Neutrophil (primary cell): ENCODE results near the gene C6.

Experiments used
- H3K27ac ChIP-seq: fragments of 200-600 bp; sonication (generic); 2 replicates; pipeline ENCODE4 v1.5.1; 2016; ENCODE audit warnings: mild to moderate bottlenecking, moderate library complexity
- H3K27me3 ChIP-seq: fragments of 200-600 bp; sonication (generic); 2 replicates; pipeline ENCODE4 v1.6.0; 2016; ENCODE audit warnings: mild to moderate bottlenecking
- H3K36me3 ChIP-seq: fragments of 200-600 bp; sonication (generic); 2 replicates; pipeline ENCODE4 v1.5.1; 2017
- H3K4me1 ChIP-seq, 2 experiments: fragments of 200-600 bp in 1 of 2; sonication (generic) in 1 of 2; 1 replicate in 1 of 2; 2 replicates in 1 of 2; pipeline versions ENCODE4 v1.5.1 to v1.6.1; 2013 to 2016; ENCODE audit warnings: low read depth in 1 of 2, low read length in 1 of 2, mild to moderate bottlenecking in 1 of 2, moderate library complexity in 1 of 2; ENCODE audit not compliant: control insufficient read depth in 1 of 2, insufficient read depth in 1 of 2
- H3K4me3 ChIP-seq, 2 experiments: fragments of 200-600 bp in 1 of 2; sonication (generic) in 1 of 2; 1 replicate in 1 of 2; 2 replicates in 1 of 2; pipeline ENCODE4 v1.5.1; 2013 to 2016; ENCODE audit warnings: low read depth in 1 of 2, low read length in 1 of 2, mild to moderate bottlenecking in 1 of 2, moderate library complexity in 1 of 2
- H3K9me3 ChIP-seq: fragments of 200-600 bp; sonication (generic); 2 replicates; pipeline ENCODE4 v1.5.1; 2016
- TF ChIP-seq, protein P1 (sequence below): fragments of 200-600 bp; sonication (generic); IDR thresholded peaks from 2 replicates; pipeline ENCODE4 v1.5.1; 2016; ENCODE audit warnings: antibody characterized with exemption

The C6 gene

DNA sequence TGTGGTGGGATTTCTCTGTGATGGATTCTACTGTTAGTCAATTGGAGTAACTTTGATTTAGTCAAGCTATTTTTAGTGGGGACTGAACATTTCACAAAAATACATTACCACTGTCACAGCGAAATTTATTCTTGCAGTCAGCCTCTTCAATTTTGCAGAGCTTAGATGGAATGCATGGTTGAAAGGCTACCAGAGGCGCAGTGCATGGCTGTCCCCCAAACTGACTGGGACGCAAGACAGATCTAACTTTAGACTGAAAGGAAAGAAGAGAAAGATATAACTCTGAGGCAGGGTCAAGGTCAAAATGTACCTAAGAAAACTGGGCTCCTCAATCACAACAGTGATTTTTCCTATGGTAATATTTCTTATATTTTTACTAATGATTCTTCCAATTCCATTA lies 13.7 kb downstream of the C6 start:
- no peak overlapping the region for H3K4me3 ChIP-seq
- H3K9me3 ChIP-seq = no peaks in the 10 kb centered on the region
- TF ChIP-seq, protein P1, sequence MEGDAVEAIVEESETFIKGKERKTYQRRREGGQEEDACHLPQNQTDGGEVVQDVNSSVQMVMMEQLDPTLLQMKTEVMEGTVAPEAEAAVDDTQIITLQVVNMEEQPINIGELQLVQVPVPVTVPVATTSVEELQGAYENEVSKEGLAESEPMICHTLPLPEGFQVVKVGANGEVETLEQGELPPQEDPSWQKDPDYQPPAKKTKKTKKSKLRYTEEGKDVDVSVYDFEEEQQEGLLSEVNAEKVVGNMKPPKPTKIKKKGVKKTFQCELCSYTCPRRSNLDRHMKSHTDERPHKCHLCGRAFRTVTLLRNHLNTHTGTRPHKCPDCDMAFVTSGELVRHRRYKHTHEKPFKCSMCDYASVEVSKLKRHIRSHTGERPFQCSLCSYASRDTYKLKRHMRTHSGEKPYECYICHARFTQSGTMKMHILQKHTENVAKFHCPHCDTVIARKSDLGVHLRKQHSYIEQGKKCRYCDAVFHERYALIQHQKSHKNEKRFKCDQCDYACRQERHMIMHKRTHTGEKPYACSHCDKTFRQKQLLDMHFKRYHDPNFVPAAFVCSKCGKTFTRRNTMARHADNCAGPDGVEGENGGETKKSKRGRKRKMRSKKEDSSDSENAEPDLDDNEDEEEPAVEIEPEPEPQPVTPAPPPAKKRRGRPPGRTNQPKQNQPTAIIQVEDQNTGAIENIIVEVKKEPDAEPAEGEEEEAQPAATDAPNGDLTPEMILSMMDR = no peak
- no peak overlapping the region for H3K27ac ChIP-seq
- H3K27me3 ChIP-seq = no peaks in the 10 kb centered on the region
- no peaks in the 10 kb centered on the region for H3K4me1 ChIP-seq
- no peaks in the 10 kb centered on the region for H3K36me3 ChIP-seq

DNA sequence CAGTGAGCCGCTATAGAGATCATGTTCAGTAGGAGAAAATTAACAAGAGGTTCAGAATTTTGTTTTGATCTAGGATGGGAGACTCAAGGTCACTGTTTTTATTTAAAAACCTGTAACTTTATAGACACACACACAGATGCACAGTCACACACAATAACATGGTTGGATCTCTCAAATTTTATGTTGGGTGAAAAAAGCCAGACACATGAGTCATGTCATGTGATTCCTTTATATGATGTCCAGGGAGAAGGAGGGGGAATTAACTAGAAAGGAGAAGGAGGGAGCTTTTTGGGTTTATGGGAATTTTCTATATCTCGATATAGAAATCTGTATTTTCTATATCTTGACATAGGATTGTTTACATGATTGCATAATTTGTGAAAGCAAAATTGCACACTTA lies 17.1 kb downstream of the C6 start:
- Histone ChIP-seq H3K4me1 (no peaks in the 10 kb centered on the region), H3K36me3 (no peaks in the 10 kb centered on the region)

DNA sequence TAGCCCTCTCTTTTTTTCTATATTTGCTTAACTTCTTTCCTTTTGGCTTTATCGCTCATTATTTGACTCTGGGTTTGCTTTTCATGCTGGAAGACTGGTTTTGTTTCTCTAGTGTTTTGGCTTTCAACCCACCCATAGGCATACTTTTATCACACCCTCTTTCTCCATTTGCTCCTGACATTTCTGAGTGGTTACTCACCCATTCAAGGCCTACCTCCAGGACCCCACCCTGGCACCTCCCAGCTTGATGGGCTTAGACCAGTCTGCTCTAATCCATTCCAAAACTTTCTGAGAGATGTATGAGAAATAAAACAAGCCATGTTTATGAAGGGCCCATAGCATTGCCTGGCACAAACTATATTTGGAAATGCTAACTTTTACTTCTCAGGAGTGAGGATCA lies 18.1 kb downstream of the C6 start:
- no peaks in the 10 kb centered on the region for H3K27me3 ChIP-seq
- H3K4me3 ChIP-seq = no peak overlapping the region
- no peaks in the 10 kb centered on the region for H3K4me1 ChIP-seq
- no peak overlapping the region for H3K27ac ChIP-seq
- TF ChIP-seq, protein P1 = no peak
- no peaks in the 10 kb centered on the region for H3K9me3 ChIP-seq
- no peaks in the 10 kb centered on the region for H3K36me3 ChIP-seq

More for the DNA sequence above, 17.1 kb downstream of the C6 start:
- Histone ChIP-seq H3K27ac (no peak overlapping the region), H3K9me3 (no peaks in the 10 kb centered on the region), H3K27me3 (no peaks in the 10 kb centered on the region), H3K4me3 (no peak overlapping the region)
- TF ChIP-seq, protein P1 = no peak

DNA sequence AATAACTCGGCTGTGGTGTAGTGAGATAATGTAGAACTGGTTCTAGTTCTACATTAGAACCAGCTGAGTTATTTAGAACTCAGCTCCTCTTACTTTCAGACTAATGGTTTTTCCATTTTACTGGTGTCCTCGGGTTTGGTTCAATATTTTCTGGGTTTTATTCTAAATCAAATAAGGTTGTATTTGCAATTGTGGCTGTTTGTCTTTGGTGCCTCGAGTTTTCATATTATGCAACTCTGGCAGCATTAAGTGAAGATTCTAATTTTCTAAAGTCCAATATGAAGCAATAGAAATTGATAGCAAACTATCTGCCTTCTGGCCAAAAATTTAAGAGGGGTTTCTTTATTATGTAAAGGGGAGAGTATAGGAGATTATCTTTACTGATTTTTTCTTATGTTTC lies 19.0 kb downstream of the C6 start:
- Histone ChIP-seq H3K27ac (no peak overlapping the region), H3K4me3 (no peak overlapping the region), H3K36me3 (no peaks in the 10 kb centered on the region), H3K4me1 (no peaks in the 10 kb centered on the region), H3K9me3 (no peaks in the 10 kb centered on the region), H3K27me3 (no peaks in the 10 kb centered on the region)
- TF ChIP-seq, protein P1 = no peak

DNA sequence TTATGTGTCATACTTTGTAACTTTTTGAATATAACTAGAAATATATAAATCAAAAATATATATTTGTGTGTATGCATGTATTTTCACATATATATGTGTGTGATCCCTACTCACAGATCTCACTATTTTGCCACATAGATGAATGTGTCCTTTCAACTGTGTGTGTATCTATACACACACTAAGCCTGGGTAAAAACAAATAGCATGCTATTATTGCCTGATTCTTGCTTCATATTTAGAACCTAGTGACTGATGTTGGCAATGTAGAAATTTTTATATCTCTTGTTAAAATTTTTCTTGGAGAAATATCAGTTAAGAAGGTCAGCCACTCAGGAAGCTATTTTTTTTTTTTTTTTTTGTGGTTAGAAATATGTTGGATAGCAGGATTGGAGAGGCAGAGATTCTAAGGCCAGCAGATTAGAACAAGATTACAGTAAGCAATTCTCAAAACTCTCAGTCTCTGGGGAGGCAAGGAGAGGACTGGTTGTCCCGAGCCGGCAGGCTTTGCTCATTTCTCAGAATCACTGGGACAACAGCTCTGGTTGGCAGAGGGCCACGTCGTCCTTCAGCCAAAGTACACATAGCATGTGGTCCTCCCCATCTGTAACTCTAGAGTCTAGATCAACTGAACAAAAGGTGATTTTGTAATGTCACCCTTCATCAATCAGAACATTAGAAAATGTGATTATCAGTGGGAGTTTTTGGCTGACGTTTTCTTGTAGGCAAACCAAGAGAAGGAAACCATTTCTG lies 19.7 kb downstream of the C6 start:
- Histone ChIP-seq H3K9me3 (no peaks in the 10 kb centered on the region), H3K27ac (no peak overlapping the region), H3K36me3 (no peaks in the 10 kb centered on the region), H3K4me3 (no peak overlapping the region), H3K27me3 (no peaks in the 10 kb centered on the region), H3K4me1 (no peaks in the 10 kb centered on the region)
- TF ChIP-seq, protein P1 = no peak
